HL-60 (cell line): ENCODE data around the gene CDYL2.

ENCODE experiments used
- DNase-seq, 2 experiments: peaks; one replicate each; pipeline ENCODE4 v3.0.0-alpha.2; 2010 to 2020; ENCODE audit warnings: low read depth in 1 of 2, low spot score in 1 of 2
- H3K27ac ChIP-seq: fragments of 250-450 bp; sonication (Bioruptor Pico); replicated peaks from 2 replicates; pipeline ENCODE4 v1.5.1; 2020; ENCODE audit warnings: mild to moderate bottlenecking, moderate library complexity
- H3K27me3 ChIP-seq: fragments of 250-450 bp; sonication (Bioruptor Pico); 2 replicates; pipeline ENCODE4 v1.5.1; 2021; ENCODE audit warnings: mild to moderate bottlenecking, moderate library complexity; ENCODE audit not compliant: insufficient read depth, poor library complexity, severe bottlenecking
- H3K4me3 ChIP-seq: replicated peaks from 2 replicates; pipeline ENCODE4 v1.5.1; 2011; ENCODE audit warnings: mild to moderate bottlenecking, control low read depth, low read length; ENCODE audit not compliant: insufficient read depth
- GABPA ChIP-seq: IDR thresholded peaks from 2 replicates; pipeline ENCODE4 v1.6.1; 2012; ENCODE audit warnings: low read depth
- POLR2AphosphoS5 ChIP-seq: IDR thresholded peaks from 2 replicates; pipeline ENCODE4 v1.6.1; 2012; ENCODE audit warnings: low read depth
- SPI1 ChIP-seq: IDR thresholded peaks from 2 replicates; pipeline ENCODE4 v1.6.1; 2012; ENCODE audit warnings: low read depth, mild to moderate bottlenecking, borderline replicate concordance
- TF ChIP-seq, protein P1 (sequence below): IDR thresholded peaks from one replicate; pipeline ENCODE4 v1.5.1; 2011; ENCODE audit warnings: low read length, control low read depth, inconsistent platforms; ENCODE audit not compliant: insufficient read depth
- TF ChIP-seq, protein P2 (sequence below): IDR thresholded peaks from 2 replicates; pipeline ENCODE4 v1.6.1; 2012; ENCODE audit warnings: low read depth; ENCODE audit not compliant: insufficient replicate concordance

CDYL2 gene

DNA sequence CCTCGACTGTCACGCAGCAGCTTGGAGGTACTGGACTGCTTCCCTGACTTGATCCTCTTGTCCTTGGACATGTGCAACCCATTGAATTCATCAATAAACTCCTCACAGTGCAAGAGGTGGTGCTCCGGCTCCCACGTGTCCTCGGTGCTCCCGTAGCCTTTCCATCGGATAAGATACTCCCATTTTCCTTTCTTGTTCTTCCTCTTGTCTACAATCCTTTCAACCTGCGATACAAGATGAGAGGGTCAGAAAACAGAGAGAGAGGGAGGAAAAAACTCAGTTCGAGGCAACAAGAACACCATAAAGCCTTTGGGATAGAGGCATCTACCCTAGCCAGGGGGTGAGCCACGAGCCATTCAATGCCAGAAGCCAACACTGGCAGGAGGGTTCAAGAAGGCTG lies 119.5 kb downstream of the CDYL2 start:
- Histone ChIP-seq H3K4me3 (no peak overlapping the region), H3K27me3 (no peaks in the 10 kb centered on the region), H3K27ac (no peak overlapping the region)
- TF ChIP-seq SPI1 (no peak), POLR2AphosphoS5 (no peak), GABPA (no peak)
- TF ChIP-seq, protein P1, sequence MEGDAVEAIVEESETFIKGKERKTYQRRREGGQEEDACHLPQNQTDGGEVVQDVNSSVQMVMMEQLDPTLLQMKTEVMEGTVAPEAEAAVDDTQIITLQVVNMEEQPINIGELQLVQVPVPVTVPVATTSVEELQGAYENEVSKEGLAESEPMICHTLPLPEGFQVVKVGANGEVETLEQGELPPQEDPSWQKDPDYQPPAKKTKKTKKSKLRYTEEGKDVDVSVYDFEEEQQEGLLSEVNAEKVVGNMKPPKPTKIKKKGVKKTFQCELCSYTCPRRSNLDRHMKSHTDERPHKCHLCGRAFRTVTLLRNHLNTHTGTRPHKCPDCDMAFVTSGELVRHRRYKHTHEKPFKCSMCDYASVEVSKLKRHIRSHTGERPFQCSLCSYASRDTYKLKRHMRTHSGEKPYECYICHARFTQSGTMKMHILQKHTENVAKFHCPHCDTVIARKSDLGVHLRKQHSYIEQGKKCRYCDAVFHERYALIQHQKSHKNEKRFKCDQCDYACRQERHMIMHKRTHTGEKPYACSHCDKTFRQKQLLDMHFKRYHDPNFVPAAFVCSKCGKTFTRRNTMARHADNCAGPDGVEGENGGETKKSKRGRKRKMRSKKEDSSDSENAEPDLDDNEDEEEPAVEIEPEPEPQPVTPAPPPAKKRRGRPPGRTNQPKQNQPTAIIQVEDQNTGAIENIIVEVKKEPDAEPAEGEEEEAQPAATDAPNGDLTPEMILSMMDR, result no peak
- TF ChIP-seq, protein P2, sequence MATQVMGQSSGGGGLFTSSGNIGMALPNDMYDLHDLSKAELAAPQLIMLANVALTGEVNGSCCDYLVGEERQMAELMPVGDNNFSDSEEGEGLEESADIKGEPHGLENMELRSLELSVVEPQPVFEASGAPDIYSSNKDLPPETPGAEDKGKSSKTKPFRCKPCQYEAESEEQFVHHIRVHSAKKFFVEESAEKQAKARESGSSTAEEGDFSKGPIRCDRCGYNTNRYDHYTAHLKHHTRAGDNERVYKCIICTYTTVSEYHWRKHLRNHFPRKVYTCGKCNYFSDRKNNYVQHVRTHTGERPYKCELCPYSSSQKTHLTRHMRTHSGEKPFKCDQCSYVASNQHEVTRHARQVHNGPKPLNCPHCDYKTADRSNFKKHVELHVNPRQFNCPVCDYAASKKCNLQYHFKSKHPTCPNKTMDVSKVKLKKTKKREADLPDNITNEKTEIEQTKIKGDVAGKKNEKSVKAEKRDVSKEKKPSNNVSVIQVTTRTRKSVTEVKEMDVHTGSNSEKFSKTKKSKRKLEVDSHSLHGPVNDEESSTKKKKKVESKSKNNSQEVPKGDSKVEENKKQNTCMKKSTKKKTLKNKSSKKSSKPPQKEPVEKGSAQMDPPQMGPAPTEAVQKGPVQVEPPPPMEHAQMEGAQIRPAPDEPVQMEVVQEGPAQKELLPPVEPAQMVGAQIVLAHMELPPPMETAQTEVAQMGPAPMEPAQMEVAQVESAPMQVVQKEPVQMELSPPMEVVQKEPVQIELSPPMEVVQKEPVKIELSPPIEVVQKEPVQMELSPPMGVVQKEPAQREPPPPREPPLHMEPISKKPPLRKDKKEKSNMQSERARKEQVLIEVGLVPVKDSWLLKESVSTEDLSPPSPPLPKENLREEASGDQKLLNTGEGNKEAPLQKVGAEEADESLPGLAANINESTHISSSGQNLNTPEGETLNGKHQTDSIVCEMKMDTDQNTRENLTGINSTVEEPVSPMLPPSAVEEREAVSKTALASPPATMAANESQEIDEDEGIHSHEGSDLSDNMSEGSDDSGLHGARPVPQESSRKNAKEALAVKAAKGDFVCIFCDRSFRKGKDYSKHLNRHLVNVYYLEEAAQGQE, result no peak
- DNase-seq, result no peak

DNA sequence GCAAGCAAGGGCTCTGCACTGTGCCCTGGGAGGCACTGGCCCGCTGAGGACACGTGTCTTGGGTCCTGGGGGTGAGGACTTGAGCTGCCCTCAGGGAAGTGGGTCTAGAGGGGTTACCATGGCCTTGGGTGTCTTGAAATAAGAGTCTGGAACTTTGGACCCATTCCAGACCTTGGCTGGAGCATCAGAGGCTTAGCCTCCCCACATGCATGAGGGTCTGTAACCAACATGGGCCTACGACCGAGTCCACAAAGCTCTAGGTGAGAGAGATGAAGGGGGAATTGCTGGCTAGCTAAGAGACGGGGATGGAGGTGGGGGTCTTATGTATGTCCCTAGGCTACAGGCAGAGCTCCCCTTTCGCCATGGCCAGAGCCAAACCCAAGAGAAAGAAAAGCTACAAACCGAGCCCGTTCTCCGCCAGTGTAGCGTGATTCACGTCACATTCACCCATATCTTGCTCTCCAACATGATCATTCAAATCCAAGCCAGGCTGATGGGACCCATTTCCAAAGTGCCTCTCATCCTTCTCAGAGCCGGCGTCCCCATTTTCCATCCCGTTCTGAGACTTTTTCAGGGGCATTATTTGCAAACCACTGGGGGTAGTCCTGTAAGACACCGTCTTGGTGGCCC lies 120.1 kb downstream of the CDYL2 start:
- Histone ChIP-seq H3K27me3 (no peaks in the 10 kb centered on the region), H3K27ac (no peak overlapping the region), H3K4me3 (no peak overlapping the region)
- DNase-seq, result no peak
- TF ChIP-seq SPI1 (no peak), POLR2AphosphoS5 (no peak), GABPA (no peak)
- TF ChIP-seq, protein P2, result no peak
- TF ChIP-seq, protein P1, result no peak

DNA sequence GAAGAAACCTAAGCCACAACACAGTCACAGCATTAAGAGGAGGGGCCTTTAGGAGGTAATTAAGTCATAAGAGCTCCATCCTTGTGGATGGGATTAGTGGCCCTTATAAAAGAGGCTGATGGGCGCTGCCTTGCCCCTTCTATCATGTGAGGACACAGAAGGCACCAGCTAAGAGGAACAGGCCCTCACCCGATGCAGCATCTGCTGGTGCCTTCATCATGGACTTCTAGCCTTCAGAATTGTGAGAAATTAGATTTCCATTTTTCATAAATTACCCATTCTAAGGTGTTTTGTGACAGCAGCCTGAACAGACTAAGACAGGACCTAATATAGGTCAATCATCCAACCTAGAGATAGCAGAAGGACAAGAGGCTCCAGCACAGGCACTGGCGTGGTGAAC lies 120.8 kb downstream of the CDYL2 start:
- H3K27me3 ChIP-seq, result no peaks in the 10 kb centered on the region
- TF ChIP-seq, protein P2, result no peak
- no peak for TF ChIP-seq POLR2AphosphoS5
- no peak for TF ChIP-seq GABPA
- TF ChIP-seq, protein P1, result no peak
- TF ChIP-seq SPI1, result no peak
- H3K27ac ChIP-seq, result no peak overlapping the region
- no peak for DNase-seq
- H3K4me3 ChIP-seq, result no peak overlapping the region
